IMR-90 (cell line): ENCODE results near the gene TPPP3. TPM values are rescaled to one million over a fixed set of nuclear protein-coding genes. Genes with fewer than 3 reads are reported as not detected.

Experiments
- ATAC-seq: fragments of 200-7000 bp; cut with Tn5 transposase; 2 replicates; pipeline ENCODE4 v1.9.1; 2020; ENCODE audit warnings: low read depth, mild to moderate bottlenecking, moderate library complexity
- BruUV-seq: library from RNA; stranded (reverse); fragments of 400-500 nt; replicated peaks from 2 replicates; lab custom pipeline; 2021; lab: Mats Ljungman, UMichigan
- CTCF ChIA-PET: fragments of 300-600 bp; formaldehyde crosslinking; extraction: SDS; loops from one replicate; lab custom pipeline; 2021; ENCODE audit warnings: antibody characterized with exemption; lab: Yijun Ruan, JAX
- POLR2A ChIA-PET: fragments of 300-600 bp; sonication (Branson Sonifier 250); formaldehyde crosslinking; loops from one replicate; lab custom pipeline; 2022; ENCODE audit warnings: antibody characterized with exemption; ENCODE audit not compliant: unreplicated experiment; lab: Charles Lee
- DNase-seq: peaks from one replicate; pipeline ENCODE4 v3.0.0; 2013
- H2AFZ ChIP-seq: replicated peaks from 2 replicates; pipeline ENCODE3; 2013; ENCODE audit warnings: low read length, mild to moderate bottlenecking; ENCODE audit not compliant: poor library complexity
- H2AK5ac ChIP-seq: 2 replicates; pipeline ENCODE4 v1.6.1; 2013; ENCODE audit warnings: low read depth, low read length, inconsistent platforms
- H2AK9ac ChIP-seq: replicated peaks from 2 replicates; pipeline ENCODE3; 2013; ENCODE audit warnings: mild to moderate bottlenecking, low read depth, low read length, moderate library complexity; ENCODE audit not compliant: poor library complexity
- H2BK120ac ChIP-seq: 2 replicates; pipeline ENCODE4 v1.6.1; 2013; ENCODE audit warnings: low read depth, low read length, inconsistent platforms
- H2BK15ac ChIP-seq: 3 replicates; pipeline ENCODE4 v1.6.1; 2013; ENCODE audit warnings: low read depth, low read length, inconsistent platforms
- H2BK20ac ChIP-seq: 2 replicates; pipeline ENCODE4 v1.6.1; 2013; ENCODE audit warnings: low read depth, mild to moderate bottlenecking, inconsistent platforms, low read length, moderate library complexity
- H2BK5ac ChIP-seq: 2 replicates; pipeline ENCODE4 v1.6.1; 2013; ENCODE audit warnings: mild to moderate bottlenecking, low read depth, low read length, inconsistent platforms; ENCODE audit not compliant: poor library complexity, severe bottlenecking
- H3K14ac ChIP-seq: replicated peaks from 2 replicates; pipeline ENCODE4 v1.6.1; 2013; ENCODE audit warnings: low read depth, low read length, inconsistent platforms
- H3K18ac ChIP-seq: 2 replicates; pipeline ENCODE4 v1.6.1; 2013; ENCODE audit warnings: low read depth, low read length, control low read depth
- H3K23ac ChIP-seq: 2 replicates; pipeline ENCODE4 v1.6.1; 2013; ENCODE audit warnings: low read depth, low read length, inconsistent platforms
- H3K27ac ChIP-seq: 2 replicates; pipeline ENCODE4 v1.5.1; 2013; ENCODE audit warnings: mild to moderate bottlenecking, control low read depth, low read length; ENCODE audit not compliant: insufficient read depth
- H3K27me3 ChIP-seq: 2 replicates; pipeline ENCODE4 v1.6.1; 2013; ENCODE audit warnings: low read length; ENCODE audit not compliant: control insufficient read depth, insufficient read depth
- H3K36me3 ChIP-seq: 2 replicates; pipeline ENCODE4 v1.6.1; 2013; ENCODE audit warnings: low read length, mixed read lengths; ENCODE audit not compliant: control insufficient read depth, insufficient read depth
- H3K4ac ChIP-seq: 2 replicates; pipeline ENCODE4 v1.6.1; 2013; ENCODE audit warnings: low read depth, low read length, inconsistent platforms
- H3K4me1 ChIP-seq: 2 replicates; pipeline ENCODE4 v1.6.1; 2013; ENCODE audit warnings: low read length, mixed read lengths; ENCODE audit not compliant: control insufficient read depth, insufficient read depth
- H3K4me2 ChIP-seq: 2 replicates; pipeline ENCODE4 v1.6.1; 2013; ENCODE audit warnings: low read depth, mild to moderate bottlenecking, control low read depth, low read length, moderate library complexity
- H3K4me3 ChIP-seq: 2 replicates; pipeline ENCODE4 v1.5.1; 2013; ENCODE audit warnings: low read depth, mild to moderate bottlenecking, control low read depth, low read length, moderate library complexity; ENCODE audit not compliant: insufficient read depth
- H3K56ac ChIP-seq: 2 replicates; pipeline ENCODE4 v1.6.1; 2013; ENCODE audit warnings: low read length, inconsistent platforms; ENCODE audit not compliant: insufficient read depth; ENCODE audit errors: extremely low read depth
- H3K79me1 ChIP-seq, 2 experiments: 2 replicates each; pipeline ENCODE4 v1.6.1; 2013; ENCODE audit warnings: low read length in 2 of 2, inconsistent platforms in 1 of 2, low read depth in 1 of 2
- H3K9ac ChIP-seq: 2 replicates; pipeline ENCODE4 v1.6.1; 2013; ENCODE audit warnings: low read depth, low read length, control low read depth
- H3K9me1 ChIP-seq: 2 replicates; pipeline ENCODE4 v1.6.1; 2013; ENCODE audit warnings: low read length, inconsistent platforms; ENCODE audit not compliant: insufficient read depth
- H3K9me3 ChIP-seq: 2 replicates; pipeline ENCODE4 v1.6.1; 2013; ENCODE audit warnings: low read length; ENCODE audit not compliant: control insufficient read depth, insufficient read depth
- H4K20me1 ChIP-seq: 2 replicates; pipeline ENCODE4 v1.6.1; 2013; ENCODE audit warnings: low read length, inconsistent platforms; ENCODE audit not compliant: insufficient read depth
- H4K5ac ChIP-seq: 2 replicates; pipeline ENCODE4 v1.6.1; 2013; ENCODE audit warnings: mild to moderate bottlenecking, low read depth, low read length, control low read depth
- H4K8ac ChIP-seq, 2 experiments: 2 replicates each; pipeline ENCODE4 v1.6.1; 2013; ENCODE audit warnings: low read depth in 2 of 2, low read length in 2 of 2, control low read depth in 1 of 2, inconsistent platforms in 1 of 2
- H4K91ac ChIP-seq: 2 replicates; pipeline ENCODE4 v1.6.1; 2013; ENCODE audit warnings: low read depth, low read length, inconsistent platforms; ENCODE audit not compliant: insufficient read depth
- BHLHE40 ChIP-seq: fragments of 150-350 bp; IDR thresholded peaks from 2 replicates; pipeline ENCODE4 v1.6.1; 2016; ENCODE audit warnings: mild to moderate bottlenecking, low read depth, low read length
- CEBPB ChIP-seq: IDR thresholded peaks from 2 replicates; pipeline ENCODE4 v1.6.1; 2012; ENCODE audit warnings: low read depth, low read length, improper control_type of control experiment
- CHD1 ChIP-seq: IDR thresholded peaks from 2 replicates; pipeline ENCODE4 v1.6.1; 2012; ENCODE audit warnings: low read depth, low read length, improper control_type of control experiment
- ELK1 ChIP-seq: fragments of 150-350 bp; IDR thresholded peaks from 2 replicates; pipeline ENCODE4 v1.6.1; 2016; ENCODE audit warnings: low read depth, mild to moderate bottlenecking, low read length, moderate library complexity, borderline replicate concordance
- FOS ChIP-seq: fragments of 150-350 bp; IDR thresholded peaks from 2 replicates; pipeline ENCODE4 v1.6.1; 2016; ENCODE audit warnings: low read depth, low read length
- MAFK ChIP-seq: IDR thresholded peaks from 2 replicates; pipeline ENCODE4 v1.6.1; 2012; ENCODE audit warnings: low read depth, low read length, improper control_type of control experiment
- MAZ ChIP-seq: IDR thresholded peaks from 2 replicates; pipeline ENCODE4 v1.6.1; 2012; ENCODE audit warnings: low read depth, mild to moderate bottlenecking, low read length, improper control_type of control experiment, moderate library complexity, borderline replicate concordance
- MXI1 ChIP-seq: IDR thresholded peaks from 2 replicates; pipeline ENCODE4 v1.6.1; 2012; ENCODE audit warnings: low read depth, mild to moderate bottlenecking, low read length, moderate library complexity, borderline replicate concordance
- NFE2L2 ChIP-seq: fragments of 150-350 bp; IDR thresholded peaks from 2 replicates; pipeline ENCODE4 v1.6.1; 2016; ENCODE audit warnings: low read depth, mild to moderate bottlenecking, low read length
- POLR2A ChIP-seq: IDR thresholded peaks from 2 replicates; pipeline ENCODE4 v1.6.1; 2012; ENCODE audit warnings: mild to moderate bottlenecking, low read depth, low read length
- RAD21 ChIP-seq: IDR thresholded peaks from 2 replicates; pipeline ENCODE4 v1.6.1; 2012; ENCODE audit warnings: low read length, improper control_type of control experiment
- RCOR1 ChIP-seq: IDR thresholded peaks from 2 replicates; pipeline ENCODE4 v1.6.1; 2012; ENCODE audit warnings: mild to moderate bottlenecking, low read length, improper control_type of control experiment; ENCODE audit not compliant: insufficient replicate concordance
- RFX5 ChIP-seq: IDR thresholded peaks from 2 replicates; pipeline ENCODE4 v1.8.0; 2012; ENCODE audit warnings: low read depth, mild to moderate bottlenecking, low read length, moderate library complexity
- SMC3 ChIP-seq: fragments of 150-350 bp; IDR thresholded peaks from 2 replicates; pipeline ENCODE4 v1.6.1; 2016; ENCODE audit warnings: low read depth, mild to moderate bottlenecking, antibody characterized with exemption, low read length, moderate library complexity
- USF2 ChIP-seq: fragments of 150-350 bp; IDR thresholded peaks from 2 replicates; pipeline ENCODE4 v1.6.1; 2017; ENCODE audit warnings: mild to moderate bottlenecking, antibody characterized with exemption, low read length, low read depth
- WGBS, 2 experiments: methylation state at CpG; one replicate each; pipeline versions ENCODE4 v1.1.5 to v1.1.7; 2013; ENCODE audit warnings: missing lambda C conversion rate in 2 of 2; ENCODE audit not compliant: insufficient read length in 1 of 2; ENCODE audit errors: extremely low coverage in 2 of 2; 5-methylcytosine and 5-hydroxymethylcytosine counted together
- dilution Hi-C: fragments of 300-500 bp; cut with HindIII; formaldehyde crosslinking; loops from one replicate; pipeline ENCODE4 v1.14.3; 2018; ENCODE audit warnings: low sequenced_read_pairs; ENCODE audit not compliant: unreplicated experiment
- in situ Hi-C: fragments of 300-500 bp; cut with MboI; formaldehyde crosslinking; loops from 3 replicates; pipeline ENCODE4 v1.14.3; 2019; ENCODE audit warnings: low sequenced_read_pairs, inconsistent platforms, mixed read lengths
- intact Hi-C: fragments of 100-400 bp; cut with micrococcal nuclease; formaldehyde crosslinking; loops from 2 replicates; pipeline ENCODE4 v1.10.0; 2022
- polyA plus RNA-seq, 3 experiments: library from polyadenylated mRNA; depleted of rRNA; stranded (reverse); fragments of >200 nt; gene quantifications; 2 replicates each; pipeline ENCODE4 v1.2.3, GENCODE V29; 2012; ENCODE audit warnings: low replicate concordance in 1 of 3
- total RNA-seq: library from RNA; depleted of rRNA; stranded (reverse); fragments of >200 nt; gene quantifications from 2 replicates; pipeline ENCODE4 v1.2.3, GENCODE V29; 2012

Gene TPPP3
- total and polyA plus RNA-seq, 2 of the 4 experiments (the other 2 are of a cell fraction): 0.54 to 2.4 TPM

- Histone ChIP-seq H4K91ac (no peak overlapping the region), H2BK5ac (no peak overlapping the region), H3K79me1 (peaks cover 2 to 15% of the 10 kb centered on the region in 2 experiments; a peak in 3 of 4 replicates), H2AFZ (no peak overlapping the region), H2AK5ac (no peak overlapping the region), H3K14ac (no peak overlapping the region), H3K4ac (no peak overlapping the region), H4K20me1 (no peaks in the 10 kb centered on the region), H3K4me3 (no peak overlapping the region), H4K8ac (no peak overlapping the region), H3K27ac (no peak overlapping the region), H3K9me3 (no peaks in the 10 kb centered on the region), H2BK20ac (no peak overlapping the region), H3K4me2 (no peak overlapping the region), H3K4me1 (no peaks in the 10 kb centered on the region; the same call in 1 of the 2 replicates), H3K36me3 (no peaks in the 10 kb centered on the region), H4K5ac (no peak overlapping the region), H3K27me3 (no peaks in the 10 kb centered on the region; the same call in 1 of the 2 replicates), H3K9me1 (no peaks in the 10 kb centered on the region), H2BK15ac (no peak overlapping the region), H3K18ac (no peak overlapping the region), H3K56ac (no peak overlapping the region), H3K9ac (no peak overlapping the region), H2AK9ac (no peak overlapping the region), H2BK120ac (no peak overlapping the region), H3K23ac (no peak overlapping the region)
- ATAC-seq: no peak
- POLR2A ChIA-PET: no interaction called here
- no TSS peak for BruUV-seq
- dilution Hi-C loops: no loop called here
- DNase-seq: no peak
- WGBS, 2 experiments: no CpG with 5 or more reads among the region's 2 CpGs
- in situ Hi-C loops: no loop called here
- CTCF ChIA-PET: interaction anchor here (0.7 to 1.6 kb wide), 2 partner anchors 10 kb away, joined by 3 to 6 read pairs; no protein-coding TSS in a partner anchor
- intact Hi-C loops: no loop called here
- TF ChIP-seq MAZ (no peak), MAFK (no peak), RAD21 (no peak), CEBPB (no peak), RCOR1 (no peak), MXI1 (no peak), RFX5 (no peak), FOS (no peak), SMC3 (no peak), CHD1 (no peak), NFE2L2 (no peak), BHLHE40 (no peak), POLR2A (no peak), USF2 (no peak), ELK1 (no peak)
Observed at GRCh38 chr16:67417333-67418061, 24.2 kb upstream of the TPPP3 start.
